ENCODE results near the gene ULBP1. TPM values are rescaled to one million over a fixed set of nuclear protein-coding genes. Genes with fewer than 3 reads are reported as not detected.

The ULBP1 gene, protein sequence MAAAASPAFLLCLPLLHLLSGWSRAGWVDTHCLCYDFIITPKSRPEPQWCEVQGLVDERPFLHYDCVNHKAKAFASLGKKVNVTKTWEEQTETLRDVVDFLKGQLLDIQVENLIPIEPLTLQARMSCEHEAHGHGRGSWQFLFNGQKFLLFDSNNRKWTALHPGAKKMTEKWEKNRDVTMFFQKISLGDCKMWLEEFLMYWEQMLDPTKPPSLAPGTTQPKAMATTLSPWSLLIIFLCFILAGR
- total RNA-seq = 0.32 TPM in 1 of 2 replicates, not detected in the other

DNA sequence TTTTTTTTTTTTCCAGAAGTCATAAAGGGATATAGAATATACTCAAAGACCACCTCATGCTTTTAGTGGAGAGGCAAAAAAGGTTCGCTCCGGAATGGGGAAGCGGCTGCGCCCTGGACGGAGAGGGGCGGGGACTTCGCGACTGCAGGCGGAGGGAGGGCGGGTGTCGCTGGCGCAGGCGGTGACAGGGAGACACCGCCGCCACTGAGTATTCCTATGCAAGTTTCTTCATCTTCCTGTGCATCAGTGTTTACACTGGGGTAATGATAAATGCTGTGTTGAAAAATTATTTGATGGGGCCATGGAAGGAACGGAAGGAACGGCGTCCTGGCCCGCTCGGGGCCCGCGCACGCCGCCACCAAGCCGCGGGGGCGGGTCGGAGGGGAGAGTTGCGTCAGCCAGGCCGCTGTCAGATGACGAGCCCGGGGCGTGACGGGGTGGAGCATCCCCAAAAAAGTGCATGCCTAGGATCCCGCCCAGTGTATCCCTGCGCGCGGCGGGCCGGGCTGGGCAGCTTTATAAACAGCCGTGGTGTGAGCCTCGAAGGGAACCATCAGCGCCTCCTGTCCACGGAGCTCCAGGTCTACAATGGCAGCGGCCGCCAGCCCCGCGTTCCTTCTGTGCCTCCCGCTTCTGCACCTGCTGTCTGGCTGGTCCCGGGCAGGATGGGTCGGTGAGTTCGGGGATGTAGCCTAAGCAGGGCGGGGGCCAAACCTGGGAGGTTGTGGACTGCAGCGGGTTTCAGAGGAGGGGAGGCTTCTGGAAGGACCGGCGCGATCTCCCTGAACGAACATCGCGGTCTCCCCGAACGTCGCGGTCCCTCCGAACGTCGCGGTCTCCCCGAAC is at the start of gene ULBP1:
Gene ULBP1, plus strand, starts transcription at position 482 of the 846 bp plus-strand sequence. Its CDS starts 107 bp downstream, at position 589.

DNA sequence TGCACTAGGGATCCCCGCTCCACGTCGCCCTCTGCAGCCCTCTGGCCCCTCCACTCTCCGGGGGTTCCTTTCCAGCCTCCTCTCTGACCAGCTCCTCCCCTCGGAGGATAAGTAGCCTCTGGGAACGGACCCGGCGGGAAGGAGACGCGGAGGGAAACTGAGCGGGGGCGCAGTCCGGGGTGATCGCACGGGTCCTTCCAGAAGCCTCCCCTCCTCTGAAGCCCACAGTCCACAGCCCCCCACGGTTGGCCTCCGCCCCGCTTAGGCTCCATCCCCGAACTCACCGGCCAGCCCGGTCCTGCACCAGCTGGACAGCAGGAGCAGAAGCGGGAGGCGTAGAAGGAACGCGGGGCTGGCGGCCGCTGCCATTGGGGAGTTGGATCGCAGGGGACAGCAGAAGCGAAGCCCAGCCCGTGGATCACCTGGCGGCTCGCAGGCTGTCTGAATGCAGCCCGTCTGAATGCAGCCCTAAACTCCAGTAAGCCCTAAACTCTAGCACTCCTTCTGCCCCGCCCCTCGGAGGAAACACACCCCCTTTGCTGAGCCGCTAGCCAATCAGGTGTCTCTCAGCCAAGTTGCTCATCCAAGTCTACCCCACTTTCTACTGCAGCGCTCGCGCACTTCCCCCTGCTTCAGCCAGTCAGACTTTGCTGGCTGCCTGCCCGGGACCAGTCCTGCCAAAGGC is 41.0 kb upstream of the ULBP1 start, which contains the start of gene RAET1G:
Gene RAET1G, minus strand, starts transcription at position 480 of the 685 bp plus-strand sequence. Its CDS starts 111 bp downstream, at position 369.

DNA sequence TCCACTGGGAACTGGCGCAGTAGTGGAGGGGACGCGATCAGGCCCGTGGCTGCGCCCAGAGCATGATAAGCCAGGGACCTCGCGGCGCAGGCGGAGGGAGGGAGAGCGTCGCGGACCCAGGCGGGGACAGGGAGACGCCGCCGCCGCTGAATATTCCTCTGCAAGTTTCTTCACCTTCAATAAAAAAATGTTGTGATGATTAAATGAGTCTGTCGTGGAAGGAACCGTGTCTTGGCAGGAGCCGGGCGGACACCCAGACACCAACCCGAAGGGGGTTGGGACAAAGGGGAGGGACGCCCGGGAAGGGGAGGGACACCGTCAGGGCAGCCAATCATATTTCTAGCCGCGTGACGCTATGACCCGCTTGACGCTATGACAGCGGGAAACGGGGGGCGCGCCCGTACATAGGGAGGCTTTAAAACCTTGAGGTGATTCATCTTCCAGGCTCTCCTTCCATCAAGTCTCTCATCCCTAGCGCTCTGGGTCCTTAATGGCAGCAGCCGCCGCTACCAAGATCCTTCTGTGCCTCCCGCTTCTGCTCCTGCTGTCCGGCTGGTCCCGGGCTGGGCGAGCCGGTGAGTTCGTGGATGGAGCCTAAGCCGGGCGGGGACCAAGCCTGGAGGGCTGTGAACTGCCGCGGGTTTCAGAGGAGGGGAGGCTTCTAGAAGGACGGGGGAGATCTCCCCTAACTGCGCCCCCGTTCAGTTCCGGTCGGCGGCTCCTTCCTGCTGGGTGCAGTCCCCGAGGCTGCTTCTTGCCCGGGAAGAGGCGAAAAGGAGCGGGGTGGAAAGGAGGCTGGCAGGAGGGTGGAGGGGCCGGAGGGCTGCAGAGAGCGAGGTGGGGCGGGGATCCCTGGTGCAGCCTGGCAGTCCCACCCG is 21.9 kb upstream of the ULBP1 start, which contains the start of gene ULBP2:
Gene ULBP2, plus strand, starts transcription at position 432 of the 878 bp plus-strand sequence. Its CDS starts 59 bp downstream, at position 491.

Other genes with a start within 250 kb of the ULBP1 start
- gene LATS1, start 245.8 kb upstream of the ULBP1 start, total RNA-seq = 3.9 and 4.9 TPM in 2 replicates
- gene NUP43, start 217.4 kb upstream of the ULBP1 start, total RNA-seq = 12.0 and 14.5 TPM in 2 replicates
- gene PCMT1, start 214.2 kb upstream of the ULBP1 start, total RNA-seq = 75.0 and 92.0 TPM in 2 replicates
- gene LRP11, start 99.6 kb upstream of the ULBP1 start, total RNA-seq = 62.1 and 76.1 TPM in 2 replicates
- gene RAET1E, start 65.8 kb upstream of the ULBP1 start, total RNA-seq = 1.1 and 1.4 TPM in 2 replicates
- gene RAET1G, start 40.8 kb upstream of the ULBP1 start, total RNA-seq = 6.1 and 10.5 TPM in 2 replicates
- gene ULBP2, start 21.9 kb upstream of the ULBP1 start, total RNA-seq = 1.9 and 2.9 TPM in 2 replicates
- not detected in 2 replicates for gene RAET1L, start 61.6 kb downstream of the ULBP1 start, total RNA-seq
- gene ULBP3, start 105.2 kb downstream of the ULBP1 start, total RNA-seq = 8.4 and 9.5 TPM in 2 replicates
- 0.17 and 0.95 TPM in 2 replicates for gene PPP1R14C, start 179.1 kb downstream of the ULBP1 start, total RNA-seq

Measured in bronchial smooth muscle cell (primary cell).